HEK293 (cell line): ENCODE results near the gene PPP1R36.

Experiments
- CTCF ChIA-PET: fragments of 350-600 bp; formaldehyde crosslinking; extraction: SDS; loops from one replicate; lab custom pipeline; 2021; ENCODE audit warnings: antibody characterized with exemption; lab: Yijun Ruan, JAX
- POLR2A ChIA-PET: fragments of 300-600 bp; formaldehyde crosslinking; extraction: SDS; loops from one replicate; lab custom pipeline; 2020; ENCODE audit warnings: antibody characterized with exemption, inconsistent platforms; lab: Yijun Ruan, JAX
- H3K27ac ChIP-seq: fragments of 200-500 bp; sonication (Bioruptor generic); 2 replicates; pipeline ENCODE4 v1.5.1; 2014; ENCODE audit warnings: low read depth, low read length, control low read depth, inconsistent platforms; ENCODE audit errors: extremely low read depth
- H3K36me3 ChIP-seq, 2 experiments: fragments of 200-500 bp in 1 of 2; sonication (Bioruptor generic) in 1 of 2; 1 replicate in 1 of 2; 2 replicates in 1 of 2; pipeline ENCODE4 v1.5.1; 2014 to 2017; ENCODE audit warnings: inconsistent platforms in 2 of 2, low read length in 2 of 2; ENCODE audit not compliant: control insufficient read depth in 2 of 2, insufficient read depth in 1 of 2
- H3K4me1 ChIP-seq: fragments of 200-500 bp; sonication (Bioruptor generic); 2 replicates; pipeline ENCODE4 v1.5.1; 2014; ENCODE audit warnings: mild to moderate bottlenecking, low read length, inconsistent platforms; ENCODE audit not compliant: control insufficient read depth, insufficient read depth
- H3K4me3 ChIP-seq: 2 replicates; pipeline ENCODE4 v1.5.1; 2011; ENCODE audit warnings: low read depth, mild to moderate bottlenecking, control low read depth, low read length, moderate library complexity
- H3K9me3 ChIP-seq: fragments of 200-500 bp; sonication (Bioruptor generic); 2 replicates; pipeline ENCODE4 v1.5.1; 2014; ENCODE audit warnings: low read depth, low read length, inconsistent platforms; ENCODE audit not compliant: control insufficient read depth, insufficient read depth
- EGR2 ChIP-seq: fragments of 450-650 bp; formaldehyde crosslinking; IDR thresholded peaks from 2 replicates; pipeline ENCODE4 v1.5.1; 2016; ENCODE audit warnings: low read depth, missing biosample characterization, missing genetic modification characterization
- GLIS1 ChIP-seq: fragments of 450-650 bp; formaldehyde crosslinking; IDR thresholded peaks from 2 replicates; pipeline ENCODE4 v1.5.1; 2016; ENCODE audit warnings: missing biosample characterization, missing genetic modification characterization
- GLIS2 ChIP-seq: fragments of 450-650 bp; formaldehyde crosslinking; IDR thresholded peaks from 2 replicates; pipeline ENCODE4 v1.5.1; 2016; ENCODE audit warnings: missing biosample characterization, missing genetic modification characterization
- ZNF114 ChIP-seq: fragments of 450-650 bp; formaldehyde crosslinking; IDR thresholded peaks from 2 replicates; pipeline ENCODE4 v1.5.0; 2017; ENCODE audit warnings: missing biosample characterization, missing genetic modification characterization
- ZNF132 ChIP-seq: fragments of 450-650 bp; formaldehyde crosslinking; IDR thresholded peaks from 2 replicates; pipeline ENCODE4 v1.5.1; 2017; ENCODE audit warnings: missing biosample characterization, missing genetic modification characterization, borderline replicate concordance
- ZNF184 ChIP-seq: fragments of 450-650 bp; IDR thresholded peaks from 2 replicates; pipeline ENCODE4 v1.5.1; 2018; ENCODE audit warnings: missing biosample characterization, mild to moderate bottlenecking, missing genetic modification characterization
- ZNF223 ChIP-seq: fragments of 450-650 bp; formaldehyde crosslinking; IDR thresholded peaks from 2 replicates; pipeline ENCODE4 v1.5.1; 2016; ENCODE audit warnings: missing biosample characterization, missing genetic modification characterization
- ZNF266 ChIP-seq: fragments of 450-650 bp; formaldehyde crosslinking; IDR thresholded peaks from 2 replicates; pipeline ENCODE4 v1.5.1; 2016; ENCODE audit warnings: missing biosample characterization, missing genetic modification characterization, low read depth
- ZNF335 ChIP-seq: fragments of 450-650 bp; formaldehyde crosslinking; conservative IDR thresholded peaks from 2 replicates; pipeline ENCODE4 v1.5.1; 2016; ENCODE audit warnings: missing biosample characterization, missing genetic modification characterization
- ZNF423 ChIP-seq: fragments of 450-650 bp; formaldehyde crosslinking; IDR thresholded peaks from 2 replicates; pipeline ENCODE4 v1.5.1; 2016; ENCODE audit warnings: missing biosample characterization, missing genetic modification characterization
- ZNF544 ChIP-seq: fragments of 450-650 bp; formaldehyde crosslinking; IDR thresholded peaks from 2 replicates; pipeline ENCODE4 v1.5.0; 2017; ENCODE audit warnings: missing biosample characterization, missing genetic modification characterization
- ZNF596 ChIP-seq: fragments of 450-650 bp; IDR thresholded peaks from 2 replicates; pipeline ENCODE4 v1.5.0; 2018; ENCODE audit warnings: missing biosample characterization, mild to moderate bottlenecking, missing genetic modification characterization, moderate library complexity
- ZNF600 ChIP-seq: fragments of 450-650 bp; formaldehyde crosslinking; IDR thresholded peaks from 2 replicates; pipeline ENCODE4 v1.5.1; 2016; ENCODE audit warnings: missing biosample characterization, missing genetic modification characterization
- ZNF610 ChIP-seq: fragments of 450-650 bp; formaldehyde crosslinking; IDR thresholded peaks from 2 replicates; pipeline ENCODE4 v1.5.1; 2016; ENCODE audit warnings: missing biosample characterization, missing genetic modification characterization, borderline replicate concordance
- ZNF621 ChIP-seq: fragments of 450-650 bp; formaldehyde crosslinking; IDR thresholded peaks from 2 replicates; pipeline ENCODE4 v1.5.1; 2017; ENCODE audit warnings: missing biosample characterization, missing genetic modification characterization
- ZNF792 ChIP-seq: fragments of 450-650 bp; formaldehyde crosslinking; IDR thresholded peaks from 2 replicates; pipeline ENCODE4 v1.5.1; 2016; ENCODE audit warnings: missing biosample characterization, missing genetic modification characterization
- ZSCAN16 ChIP-seq: fragments of 450-650 bp; formaldehyde crosslinking; IDR thresholded peaks from 2 replicates; pipeline ENCODE4 v1.5.1; 2016; ENCODE audit warnings: missing biosample characterization, missing genetic modification characterization
- ZSCAN23 ChIP-seq: fragments of 450-650 bp; formaldehyde crosslinking; IDR thresholded peaks from 2 replicates; pipeline ENCODE4 v1.5.1; 2016; ENCODE audit warnings: missing biosample characterization, missing genetic modification characterization
- TF ChIP-seq, protein P1 (sequence below): fragments of 450-650 bp; IDR thresholded peaks from 2 replicates; pipeline ENCODE4 v1.5.1; 2018; ENCODE audit warnings: missing biosample characterization, mild to moderate bottlenecking, missing genetic modification characterization
- TF ChIP-seq, protein P2 (sequence below): fragments of 450-650 bp; formaldehyde crosslinking; IDR thresholded peaks from 2 replicates; pipeline ENCODE4 v1.5.1; 2016; ENCODE audit warnings: missing biosample characterization, missing genetic modification characterization, low read depth
- TF ChIP-seq, protein P3 (sequence below): fragments of 450-650 bp; formaldehyde crosslinking; IDR thresholded peaks from 2 replicates; pipeline ENCODE4 v1.5.1; 2016; ENCODE audit warnings: missing biosample characterization, missing genetic modification characterization
- TF ChIP-seq, protein P4 (sequence below): fragments of 450-650 bp; formaldehyde crosslinking; IDR thresholded peaks from 2 replicates; pipeline ENCODE4 v1.5.1; 2016; ENCODE audit warnings: missing biosample characterization, missing genetic modification characterization
- TF ChIP-seq, protein P5 (sequence below): fragments of 450-650 bp; formaldehyde crosslinking; optimal IDR thresholded peaks from 2 replicates; pipeline ENCODE3; 2016; ENCODE audit warnings: missing biosample characterization, mild to moderate bottlenecking, missing genetic modification characterization

The PPP1R36 gene

DNA sequence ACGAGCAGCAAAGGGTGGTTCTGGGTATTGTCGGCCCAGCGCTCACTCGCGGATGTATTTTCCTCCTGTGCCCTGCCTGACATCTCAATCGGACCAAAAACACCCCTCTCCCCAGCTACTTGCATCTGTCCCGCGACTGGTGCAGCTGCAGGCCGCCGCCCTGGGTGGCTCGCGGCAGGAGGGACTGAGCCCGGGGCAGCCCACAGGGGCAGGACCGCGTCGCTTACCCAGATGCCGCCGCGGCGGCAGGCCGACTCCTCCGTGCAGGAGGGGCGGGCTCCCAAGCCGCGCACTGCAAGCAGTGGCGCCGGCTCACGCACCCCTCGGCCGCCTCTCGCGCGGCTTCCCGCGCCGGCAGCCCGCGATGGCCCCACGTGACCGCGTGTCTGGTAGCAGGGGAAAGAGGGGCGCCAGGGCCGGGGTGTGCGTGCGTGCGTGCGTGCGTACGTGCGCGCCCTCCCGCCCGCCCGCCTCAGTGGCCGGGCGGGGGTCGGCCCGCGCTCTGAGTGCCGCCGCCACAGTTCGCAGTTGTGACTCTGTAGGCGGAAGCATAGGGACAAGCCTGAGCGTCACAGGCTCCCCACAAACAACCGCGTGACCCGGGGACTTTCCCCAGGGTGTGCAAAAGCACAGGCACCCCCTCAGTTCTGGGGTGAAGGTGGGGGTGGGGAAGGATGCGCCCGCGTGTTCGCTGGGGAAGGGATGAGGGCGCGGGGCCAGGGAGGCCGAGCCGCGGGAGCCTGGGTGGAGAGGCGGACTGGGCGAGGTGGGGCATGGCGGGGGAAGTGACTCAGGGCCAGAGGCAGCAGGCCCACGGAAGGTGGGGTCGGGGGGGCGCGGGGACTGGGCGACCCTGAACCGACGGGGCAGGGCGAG is 46.1 kb upstream of the PPP1R36 start, which contains the start of gene ZBTB25 (continued):
- TF ChIP-seq ZNF132 (tag by site-specific recombination) (no peak), ZNF610 (tag by site-specific recombination) (peak; percentile 56; the same call in 1 of the 2 replicates), GLIS2 (peak; percentile 26; the same call in 1 of the 2 replicates), ZNF600 (tag by site-specific recombination) (peak; percentile 59; the same call in 1 of the 2 replicates), EGR2 (tag by site-specific recombination) (peak; percentile 53), ZSCAN23 (tag by site-specific recombination) (no peak; the same call in 1 of the 2 replicates), ZNF335 (tag by site-specific recombination) (peak; percentile 56; the same call in 1 of the 2 replicates), GLIS1 (tag by site-specific recombination) (peak; percentile 83)

DNA sequence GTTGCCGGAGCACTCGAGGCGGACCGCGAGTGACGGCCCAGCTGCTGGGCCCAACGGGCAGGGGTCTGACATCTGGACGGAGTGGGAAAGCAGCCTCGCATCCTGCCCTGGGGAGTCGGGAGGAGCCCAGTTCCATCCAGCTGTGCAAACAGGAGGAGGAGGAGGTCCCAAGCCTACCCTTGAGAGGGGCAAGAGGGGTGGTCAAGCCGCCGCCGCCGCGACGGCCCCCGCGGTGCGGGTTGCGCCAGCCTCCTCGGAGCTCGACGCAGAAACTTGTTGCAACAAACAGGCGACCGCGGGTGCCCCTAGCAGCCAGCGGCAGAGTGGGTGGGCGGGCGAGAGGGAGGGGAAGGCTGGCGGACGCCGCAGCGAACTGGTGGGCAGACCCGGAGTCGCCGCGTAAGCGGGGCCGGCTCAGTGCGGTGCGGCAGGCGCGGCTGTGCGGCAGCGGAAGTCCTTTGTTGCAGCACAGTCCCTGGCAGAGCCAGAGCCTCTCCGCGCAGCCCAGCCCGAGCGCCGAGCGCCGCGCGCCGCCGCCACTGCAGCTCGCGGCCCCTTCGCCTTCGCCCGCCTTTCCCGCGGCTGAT is 45.4 kb upstream of the PPP1R36 start, which contains the start of gene ZBTB1:
ZBTB1 (plus strand) TSS at position 461 of the 587 bp plus-strand sequence. CDS start 16,735 bp downstream, outside the sequence.
- peaks cover 23% of the 10 kb centered on the region for H3K4me1 ChIP-seq
- no peaks in the 10 kb centered on the region; a peak in 1 of 3 replicates for H3K36me3 ChIP-seq
- CTCF ChIA-PET: interaction anchor here (0.6 to 1.2 kb wide), 3 partner anchors 25 to 201 kb away, joined by 3 read pairs; no protein-coding TSS in a partner anchor
- POLR2A ChIA-PET: interaction anchor here (0.5 to 5.2 kb wide), 31 partner anchors 8 to 630 kb away, joined by 3 to 54 read pairs (median 4); partner anchors contain the start of genes HSPA2 and MTHFD1
- H3K4me3 ChIP-seq: peak within 1 kb of the TSS; percentile 62
- peak within 1 kb of the TSS; percentile 99 for H3K27ac ChIP-seq
- no peaks in the 10 kb centered on the region for H3K9me3 ChIP-seq
- TF ChIP-seq ZSCAN16 (tag by site-specific recombination) (no peak), ZNF223 (tag by site-specific recombination) (no peak), ZNF544 (tag by site-specific recombination) (no peak), ZNF792 (peak; percentile 47; the same call in 1 of the 2 replicates), ZNF423 (tag by site-specific recombination) (peak; percentile 56; the same call in 1 of the 2 replicates), ZNF596 (no peak), ZNF184 (no peak), ZNF621 (no peak), ZNF266 (tag by site-specific recombination) (no peak), ZNF114 (tag by site-specific recombination) (no peak)
- TF ChIP-seq, protein P1, sequence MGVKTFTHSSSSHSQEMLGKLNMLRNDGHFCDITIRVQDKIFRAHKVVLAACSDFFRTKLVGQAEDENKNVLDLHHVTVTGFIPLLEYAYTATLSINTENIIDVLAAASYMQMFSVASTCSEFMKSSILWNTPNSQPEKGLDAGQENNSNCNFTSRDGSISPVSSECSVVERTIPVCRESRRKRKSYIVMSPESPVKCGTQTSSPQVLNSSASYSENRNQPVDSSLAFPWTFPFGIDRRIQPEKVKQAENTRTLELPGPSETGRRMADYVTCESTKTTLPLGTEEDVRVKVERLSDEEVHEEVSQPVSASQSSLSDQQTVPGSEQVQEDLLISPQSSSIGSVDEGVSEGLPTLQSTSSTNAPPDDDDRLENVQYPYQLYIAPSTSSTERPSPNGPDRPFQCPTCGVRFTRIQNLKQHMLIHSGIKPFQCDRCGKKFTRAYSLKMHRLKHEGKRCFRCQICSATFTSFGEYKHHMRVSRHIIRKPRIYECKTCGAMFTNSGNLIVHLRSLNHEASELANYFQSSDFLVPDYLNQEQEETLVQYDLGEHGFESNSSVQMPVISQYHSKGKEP (tag by site-specific recombination): peak; percentile 89
- TF ChIP-seq, protein P2, sequence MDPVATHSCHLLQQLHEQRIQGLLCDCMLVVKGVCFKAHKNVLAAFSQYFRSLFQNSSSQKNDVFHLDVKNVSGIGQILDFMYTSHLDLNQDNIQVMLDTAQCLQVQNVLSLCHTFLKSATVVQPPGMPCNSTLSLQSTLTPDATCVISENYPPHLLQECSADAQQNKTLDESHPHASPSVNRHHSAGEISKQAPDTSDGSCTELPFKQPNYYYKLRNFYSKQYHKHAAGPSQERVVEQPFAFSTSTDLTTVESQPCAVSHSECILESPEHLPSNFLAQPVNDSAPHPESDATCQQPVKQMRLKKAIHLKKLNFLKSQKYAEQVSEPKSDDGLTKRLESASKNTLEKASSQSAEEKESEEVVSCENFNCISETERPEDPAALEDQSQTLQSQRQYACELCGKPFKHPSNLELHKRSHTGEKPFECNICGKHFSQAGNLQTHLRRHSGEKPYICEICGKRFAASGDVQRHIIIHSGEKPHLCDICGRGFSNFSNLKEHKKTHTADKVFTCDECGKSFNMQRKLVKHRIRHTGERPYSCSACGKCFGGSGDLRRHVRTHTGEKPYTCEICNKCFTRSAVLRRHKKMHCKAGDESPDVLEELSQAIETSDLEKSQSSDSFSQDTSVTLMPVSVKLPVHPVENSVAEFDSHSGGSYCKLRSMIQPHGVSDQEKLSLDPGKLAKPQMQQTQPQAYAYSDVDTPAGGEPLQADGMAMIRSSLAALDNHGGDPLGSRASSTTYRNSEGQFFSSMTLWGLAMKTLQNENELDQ (tag by site-specific recombination): no peak
- TF ChIP-seq, protein P3, sequence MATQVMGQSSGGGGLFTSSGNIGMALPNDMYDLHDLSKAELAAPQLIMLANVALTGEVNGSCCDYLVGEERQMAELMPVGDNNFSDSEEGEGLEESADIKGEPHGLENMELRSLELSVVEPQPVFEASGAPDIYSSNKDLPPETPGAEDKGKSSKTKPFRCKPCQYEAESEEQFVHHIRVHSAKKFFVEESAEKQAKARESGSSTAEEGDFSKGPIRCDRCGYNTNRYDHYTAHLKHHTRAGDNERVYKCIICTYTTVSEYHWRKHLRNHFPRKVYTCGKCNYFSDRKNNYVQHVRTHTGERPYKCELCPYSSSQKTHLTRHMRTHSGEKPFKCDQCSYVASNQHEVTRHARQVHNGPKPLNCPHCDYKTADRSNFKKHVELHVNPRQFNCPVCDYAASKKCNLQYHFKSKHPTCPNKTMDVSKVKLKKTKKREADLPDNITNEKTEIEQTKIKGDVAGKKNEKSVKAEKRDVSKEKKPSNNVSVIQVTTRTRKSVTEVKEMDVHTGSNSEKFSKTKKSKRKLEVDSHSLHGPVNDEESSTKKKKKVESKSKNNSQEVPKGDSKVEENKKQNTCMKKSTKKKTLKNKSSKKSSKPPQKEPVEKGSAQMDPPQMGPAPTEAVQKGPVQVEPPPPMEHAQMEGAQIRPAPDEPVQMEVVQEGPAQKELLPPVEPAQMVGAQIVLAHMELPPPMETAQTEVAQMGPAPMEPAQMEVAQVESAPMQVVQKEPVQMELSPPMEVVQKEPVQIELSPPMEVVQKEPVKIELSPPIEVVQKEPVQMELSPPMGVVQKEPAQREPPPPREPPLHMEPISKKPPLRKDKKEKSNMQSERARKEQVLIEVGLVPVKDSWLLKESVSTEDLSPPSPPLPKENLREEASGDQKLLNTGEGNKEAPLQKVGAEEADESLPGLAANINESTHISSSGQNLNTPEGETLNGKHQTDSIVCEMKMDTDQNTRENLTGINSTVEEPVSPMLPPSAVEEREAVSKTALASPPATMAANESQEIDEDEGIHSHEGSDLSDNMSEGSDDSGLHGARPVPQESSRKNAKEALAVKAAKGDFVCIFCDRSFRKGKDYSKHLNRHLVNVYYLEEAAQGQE (tag by site-specific recombination): no peak
- TF ChIP-seq, protein P4, sequence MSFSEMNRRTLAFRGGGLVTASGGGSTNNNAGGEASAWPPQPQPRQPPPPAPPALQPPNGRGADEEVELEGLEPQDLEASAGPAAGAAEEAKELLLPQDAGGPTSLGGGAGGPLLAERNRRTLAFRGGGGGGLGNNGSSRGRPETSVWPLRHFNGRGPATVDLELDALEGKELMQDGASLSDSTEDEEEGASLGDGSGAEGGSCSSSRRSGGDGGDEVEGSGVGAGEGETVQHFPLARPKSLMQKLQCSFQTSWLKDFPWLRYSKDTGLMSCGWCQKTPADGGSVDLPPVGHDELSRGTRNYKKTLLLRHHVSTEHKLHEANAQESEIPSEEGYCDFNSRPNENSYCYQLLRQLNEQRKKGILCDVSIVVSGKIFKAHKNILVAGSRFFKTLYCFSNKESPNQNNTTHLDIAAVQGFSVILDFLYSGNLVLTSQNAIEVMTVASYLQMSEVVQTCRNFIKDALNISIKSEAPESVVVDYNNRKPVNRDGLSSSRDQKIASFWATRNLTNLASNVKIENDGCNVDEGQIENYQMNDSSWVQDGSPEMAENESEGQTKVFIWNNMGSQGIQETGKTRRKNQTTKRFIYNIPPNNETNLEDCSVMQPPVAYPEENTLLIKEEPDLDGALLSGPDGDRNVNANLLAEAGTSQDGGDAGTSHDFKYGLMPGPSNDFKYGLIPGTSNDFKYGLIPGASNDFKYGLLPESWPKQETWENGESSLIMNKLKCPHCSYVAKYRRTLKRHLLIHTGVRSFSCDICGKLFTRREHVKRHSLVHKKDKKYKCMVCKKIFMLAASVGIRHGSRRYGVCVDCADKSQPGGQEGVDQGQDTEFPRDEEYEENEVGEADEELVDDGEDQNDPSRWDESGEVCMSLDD (tag by site-specific recombination): peak; percentile 92; the same call in 1 of the 2 replicates
- TF ChIP-seq, protein P5, sequence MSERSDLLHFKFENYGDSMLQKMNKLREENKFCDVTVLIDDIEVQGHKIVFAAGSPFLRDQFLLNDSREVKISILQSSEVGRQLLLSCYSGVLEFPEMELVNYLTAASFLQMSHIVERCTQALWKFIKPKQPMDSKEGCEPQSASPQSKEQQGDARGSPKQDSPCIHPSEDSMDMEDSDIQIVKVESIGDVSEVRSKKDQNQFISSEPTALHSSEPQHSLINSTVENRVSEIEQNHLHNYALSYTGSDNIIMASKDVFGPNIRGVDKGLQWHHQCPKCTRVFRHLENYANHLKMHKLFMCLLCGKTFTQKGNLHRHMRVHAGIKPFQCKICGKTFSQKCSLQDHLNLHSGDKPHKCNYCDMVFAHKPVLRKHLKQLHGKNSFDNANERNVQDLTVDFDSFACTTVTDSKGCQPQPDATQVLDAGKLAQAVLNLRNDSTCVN (tag by site-specific recombination): peak; percentile 72
